Measurements from ENCODE around the gene KTN1.

KTN1 gene

GRCh38 chr14:55713486-55713885 lies 133.5 kb downstream of the KTN1 start:
- CTCF ChIA-PET: interaction anchor here (1.1 to 3.6 kb wide), 6 partner anchors 9 to 777 kb away, joined by 3 to 20 read pairs (median 5); no protein-coding TSS in a partner anchor
- no peak overlapping the region for H3K4me3 ChIP-seq (ENCODE audit: low read depth, low read length)
- no peak for TF ChIP-seq CTCF (IDR thresholded peaks at IDR 0.05; ENCODE audit: insufficient read depth, low read length, missing control alignments)
- POLR2A ChIA-PET: no interaction called here
- DNase-seq (ENCODE audit: low read depth, low spot score): no peak

- no peak overlapping the region for H3K4me3 ChIP-seq (ENCODE audit: low read depth, low read length)
- ChIA-PET CTCF (interaction anchor here (0.7 to 2.9 kb wide), 10 partner anchors 9 to 758 kb away, joined by 3 to 13 read pairs (median 3); no protein-coding TSS in a partner anchor), POLR2A (interaction anchor here (0.6 to 0.9 kb wide), 2 partner anchors 12 to 403 kb away, joined by 3 to 4 read pairs; no protein-coding TSS in a partner anchor)
- DNase-seq (ENCODE audit: low read depth, low spot score): peak; percentile 76
- no peak for TF ChIP-seq CTCF (IDR thresholded peaks at IDR 0.05; ENCODE audit: insufficient read depth, low read length, missing control alignments)
These were observed 135.9 kb downstream of the KTN1 start for GRCh38 chr14:55715889-55716288.

- ChIA-PET POLR2A (no interaction called here), CTCF (interaction anchor here (1.3 to 2.9 kb wide), 2 partner anchors 756 to 772 kb away, joined by 4 to 13 read pairs; no protein-coding TSS in a partner anchor)
- no peak overlapping the region for H3K4me3 ChIP-seq (ENCODE audit: low read depth, low read length)
- no peak for DNase-seq (ENCODE audit: low read depth, low spot score)
- no peak for TF ChIP-seq CTCF (IDR thresholded peaks at IDR 0.05; ENCODE audit: insufficient read depth, low read length, missing control alignments)
These were observed 137.6 kb downstream of the KTN1 start for GRCh38 chr14:55717621-55718020.

GRCh38 chr14:55718551-55718950 lies 138.5 kb downstream of the KTN1 start:
- no peak for TF ChIP-seq CTCF (IDR thresholded peaks at IDR 0.05; ENCODE audit: insufficient read depth, low read length, missing control alignments)
- H3K4me3 ChIP-seq (ENCODE audit: low read depth, low read length): no peak overlapping the region
- DNase-seq (ENCODE audit: low read depth, low spot score): no peak
- POLR2A ChIA-PET: no interaction called here
- CTCF ChIA-PET: interaction anchor here (1.2 to 1.5 kb wide), 3 partner anchors 13 to 771 kb away, joined by 4 to 6 read pairs (median 4); no protein-coding TSS in a partner anchor

- CTCF ChIA-PET: interaction anchor here (1.0 to 3.3 kb wide), 3 partner anchors 9 to 754 kb away, joined by 3 to 28 read pairs (median 3); no protein-coding TSS in a partner anchor
These were observed 140.8 kb downstream of the KTN1 start for GRCh38 chr14:55720796-55721195.

GRCh38 chr14:55721353-55721752 lies 141.3 kb downstream of the KTN1 start:
- no peak overlapping the region for H3K4me3 ChIP-seq (ENCODE audit: low read depth, low read length)
- TF ChIP-seq CTCF (IDR thresholded peaks at IDR 0.05; ENCODE audit: insufficient read depth, low read length, missing control alignments): no peak
- ChIA-PET POLR2A (no interaction called here), CTCF (interaction anchor here (1.0 to 3.3 kb wide), 3 partner anchors 10 to 753 kb away, joined by 3 to 28 read pairs (median 3); no protein-coding TSS in a partner anchor)
- DNase-seq (ENCODE audit: low read depth, low spot score): peak; percentile 52

More at GRCh38 chr14:55720796-55721195, 140.8 kb downstream of the KTN1 start:
- H3K4me3 ChIP-seq (ENCODE audit: low read depth, low read length): no peak overlapping the region
- POLR2A ChIA-PET: no interaction called here
- DNase-seq (ENCODE audit: low read depth, low spot score): no peak
- no peak for TF ChIP-seq CTCF (IDR thresholded peaks at IDR 0.05; ENCODE audit: insufficient read depth, low read length, missing control alignments)

Measured in AG04449 (cell line).